GM13976 (cell line): ENCODE data around the gene WDR33.

Experiments
- DNase-seq: peaks from one replicate; pipeline ENCODE4 v3.0.0; 2012; ENCODE audit warnings: low spot score
- in situ Hi-C: fragments of 300-500 bp; cut with MboI; formaldehyde crosslinking; loops from one replicate; pipeline ENCODE4 v1.12.0; 2022; ENCODE audit warnings: low sequenced_read_pairs, mixed read lengths, inconsistent platforms; ENCODE audit not compliant: unreplicated experiment
- TF ChIP-seq, protein P1 (sequence below): IDR thresholded peaks from 2 replicates; pipeline ENCODE4 v1.5.1; 2012; ENCODE audit warnings: borderline replicate concordance, mild to moderate bottlenecking; ENCODE audit not compliant: insufficient read depth; ENCODE audit errors: extremely low read depth, missing control alignments, control extremely low read depth

The WDR33 gene

DNA sequence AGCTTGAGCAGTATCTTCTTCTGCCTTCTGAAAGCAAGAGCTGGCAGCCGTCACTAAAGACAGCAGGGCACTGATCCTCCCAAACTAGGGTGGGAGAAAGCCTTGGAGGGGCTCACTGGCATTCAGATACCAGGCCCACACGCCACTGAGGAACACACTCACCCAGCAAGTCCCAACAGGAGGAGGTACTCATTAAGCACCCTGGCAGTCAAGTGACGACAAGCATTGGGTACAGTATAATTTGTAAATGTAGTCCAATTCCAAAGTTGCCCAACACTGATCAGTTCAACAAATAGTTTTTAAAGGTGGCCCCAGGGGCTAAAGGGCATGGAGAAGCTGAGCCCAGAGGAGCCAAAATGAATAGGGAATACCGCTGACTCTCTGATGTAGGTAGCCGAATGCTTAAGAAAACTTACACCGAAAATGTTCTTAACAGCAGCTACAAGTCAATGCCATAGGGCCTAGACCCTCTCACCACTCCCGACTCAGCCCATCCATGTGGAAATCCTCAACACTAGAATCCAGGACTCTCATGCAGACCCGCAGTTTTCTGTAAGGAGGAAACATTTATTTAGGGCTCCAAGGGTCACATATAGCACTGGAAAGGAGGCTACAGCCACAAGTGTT lies 145.6 kb downstream of the WDR33 start:
- TF ChIP-seq, protein P1, sequence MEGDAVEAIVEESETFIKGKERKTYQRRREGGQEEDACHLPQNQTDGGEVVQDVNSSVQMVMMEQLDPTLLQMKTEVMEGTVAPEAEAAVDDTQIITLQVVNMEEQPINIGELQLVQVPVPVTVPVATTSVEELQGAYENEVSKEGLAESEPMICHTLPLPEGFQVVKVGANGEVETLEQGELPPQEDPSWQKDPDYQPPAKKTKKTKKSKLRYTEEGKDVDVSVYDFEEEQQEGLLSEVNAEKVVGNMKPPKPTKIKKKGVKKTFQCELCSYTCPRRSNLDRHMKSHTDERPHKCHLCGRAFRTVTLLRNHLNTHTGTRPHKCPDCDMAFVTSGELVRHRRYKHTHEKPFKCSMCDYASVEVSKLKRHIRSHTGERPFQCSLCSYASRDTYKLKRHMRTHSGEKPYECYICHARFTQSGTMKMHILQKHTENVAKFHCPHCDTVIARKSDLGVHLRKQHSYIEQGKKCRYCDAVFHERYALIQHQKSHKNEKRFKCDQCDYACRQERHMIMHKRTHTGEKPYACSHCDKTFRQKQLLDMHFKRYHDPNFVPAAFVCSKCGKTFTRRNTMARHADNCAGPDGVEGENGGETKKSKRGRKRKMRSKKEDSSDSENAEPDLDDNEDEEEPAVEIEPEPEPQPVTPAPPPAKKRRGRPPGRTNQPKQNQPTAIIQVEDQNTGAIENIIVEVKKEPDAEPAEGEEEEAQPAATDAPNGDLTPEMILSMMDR: no peak
- no peak for DNase-seq
- in situ Hi-C loops: no loop called here

GRCh38 chr2:127664895-127665225 lies 146.1 kb downstream of the WDR33 start:
- no peak for DNase-seq
- in situ Hi-C loops: no loop called here
- TF ChIP-seq, protein P1: no peak

- in situ Hi-C loops: no loop called here
These were observed 146.7 kb downstream of the WDR33 start for GRCh38 chr2:127664065-127664894.

DNA sequence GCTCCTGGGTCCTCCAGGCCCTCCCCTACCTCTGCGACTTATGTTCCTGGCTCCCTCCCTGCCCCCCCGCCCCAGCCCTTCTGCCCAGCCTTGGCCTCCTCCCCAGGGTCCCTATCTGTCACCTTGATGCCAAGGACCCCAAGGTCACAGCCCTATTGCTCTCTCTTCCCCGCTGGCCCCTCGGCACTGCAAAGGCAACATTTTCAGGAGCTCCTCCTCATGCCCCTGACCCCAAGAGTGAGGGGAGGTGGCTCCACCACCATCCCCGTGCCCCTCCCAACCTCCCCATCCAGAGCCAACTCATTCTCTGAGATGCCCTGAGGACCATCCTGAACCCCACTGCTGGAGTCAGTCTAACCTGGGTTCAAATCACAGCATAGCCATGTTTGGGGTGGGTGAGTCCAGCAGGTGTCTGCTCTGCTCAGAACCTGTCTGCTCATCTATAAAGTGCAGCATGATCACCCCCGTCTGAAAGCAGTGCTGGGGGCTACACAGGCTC lies 147.4 kb downstream of the WDR33 start:
- TF ChIP-seq, protein P1: no peak
- DNase-seq: no peak
- in situ Hi-C loops: no loop called here

More at GRCh38 chr2:127664065-127664894, 146.7 kb downstream of the WDR33 start:
- TF ChIP-seq, protein P1: no peak
- DNase-seq: no peak

DNA sequence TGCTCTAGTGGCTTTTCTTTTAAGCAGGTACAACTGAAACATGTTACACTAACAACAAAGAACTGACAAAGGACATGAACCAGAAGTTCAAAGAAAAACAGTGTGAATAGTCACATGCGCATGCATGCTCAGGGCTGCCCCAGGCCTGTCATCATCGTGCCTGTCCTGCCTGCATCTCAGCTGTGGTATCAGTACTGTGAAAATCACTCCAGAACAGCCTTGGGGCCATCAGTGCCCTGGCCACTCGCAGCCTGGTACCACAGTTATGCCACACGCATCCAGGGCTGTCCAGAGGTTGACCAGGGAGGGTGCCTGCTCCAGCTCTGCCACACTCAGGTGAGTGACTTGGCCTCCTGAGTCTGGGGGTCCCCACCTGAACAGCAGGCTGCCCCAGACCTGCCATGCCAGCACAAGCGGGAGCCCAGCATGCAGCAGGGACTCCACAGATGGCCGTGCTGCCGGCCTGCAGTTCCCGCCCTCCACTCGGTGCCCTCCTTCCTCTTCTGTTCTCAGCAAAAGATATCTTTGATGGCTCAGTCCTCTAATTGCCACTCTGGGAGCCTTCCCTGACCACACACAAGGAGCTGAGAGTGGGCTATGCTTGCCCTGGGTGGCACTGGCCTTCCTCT lies 147.9 kb downstream of the WDR33 start:
- DNase-seq: no peak
- TF ChIP-seq, protein P1: no peak
- in situ Hi-C loops: no loop called here

DNA sequence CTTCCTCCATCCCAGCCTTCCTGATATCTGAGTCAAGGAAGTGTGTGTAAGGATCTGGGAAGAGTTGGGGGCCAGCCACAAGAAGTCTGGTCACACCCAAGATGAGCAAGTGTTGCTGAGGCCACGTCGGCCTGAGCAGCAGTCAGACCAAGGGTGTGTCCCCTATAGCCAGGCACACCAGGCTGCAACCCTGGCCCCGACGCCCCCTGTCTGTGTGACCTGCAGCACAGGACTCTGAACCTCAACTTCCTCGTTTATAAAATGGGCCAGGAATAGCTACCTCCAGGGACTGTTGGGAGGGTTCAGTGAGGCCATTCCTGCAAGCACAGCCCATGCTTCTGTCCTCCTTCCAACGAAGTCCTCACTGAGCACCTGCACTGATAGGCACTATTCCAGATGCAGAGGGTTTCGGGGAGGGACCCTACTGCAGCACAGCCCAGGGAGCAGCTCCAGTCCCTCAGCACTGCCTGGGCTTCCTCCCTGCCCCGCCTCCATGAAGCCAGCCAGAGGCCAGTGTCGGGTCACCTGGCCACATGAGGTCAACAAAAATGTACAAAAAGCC lies 148.9 kb downstream of the WDR33 start:
- DNase-seq: no peak
- in situ Hi-C loops: no loop called here
- TF ChIP-seq, protein P1: no peak
